ENCODE data around the gene BTBD1. TPM values are rescaled to one million over a fixed set of nuclear protein-coding genes. Genes with fewer than 3 reads are reported as not detected.

The BTBD1 gene
- total and polyA plus RNA-seq, 2 donors: 44.4 to 61.1 TPM

DNA sequence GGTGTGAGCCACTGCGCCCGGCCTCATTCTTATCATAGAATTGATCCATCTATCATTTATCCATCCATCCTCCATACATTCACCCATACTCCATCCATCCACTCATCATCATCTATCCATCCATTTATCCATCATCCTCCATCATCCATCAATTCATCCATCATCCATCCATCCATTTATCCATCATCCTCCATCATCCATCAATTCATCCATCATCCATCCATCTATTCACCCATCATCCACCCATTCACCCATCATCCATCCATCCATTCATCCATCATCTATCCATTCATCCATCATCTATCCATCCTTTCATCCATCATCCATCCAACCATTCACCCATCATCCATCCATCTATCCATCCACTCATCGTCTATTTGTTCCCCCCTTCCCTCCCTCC, 44.1 kb upstream of the BTBD1 start:
- H3K4me3 ChIP-seq (ENCODE audit: low read length in 2 of 2): no peak overlapping the region
- H3K27me3 ChIP-seq (ENCODE audit: control insufficient read depth in 2 of 2, insufficient read depth in 1 of 2, low read length in 1 of 2): peaks cover 25 to 34% of the 10 kb centered on the region in 2 donors
- no peak overlapping the region for H3K27ac ChIP-seq (ENCODE audit: low read depth in 1 of 2, low read length in 1 of 2)
- peaks cover 9% of the 10 kb centered on the region in 2 donors for H3K4me1 ChIP-seq (ENCODE audit: control insufficient read depth in 2 of 2, insufficient read depth in 2 of 2, low read length in 2 of 2)
- no peaks in the 10 kb centered on the region for H3K9me3 ChIP-seq (ENCODE audit: control insufficient read depth in 2 of 2, insufficient read depth in 1 of 2, low read length in 1 of 2)
- 95% methylated on average over 3 of the region's 3 CpGs for WGBS
- H3K36me3 ChIP-seq (ENCODE audit: control insufficient read depth in 2 of 2, insufficient read depth in 2 of 2, low read length in 1 of 2): no peaks in the 10 kb centered on the region
- DNase-seq (ENCODE audit: low read depth in 6 of 9, low spot score in 9 of 9): no peak

DNA sequence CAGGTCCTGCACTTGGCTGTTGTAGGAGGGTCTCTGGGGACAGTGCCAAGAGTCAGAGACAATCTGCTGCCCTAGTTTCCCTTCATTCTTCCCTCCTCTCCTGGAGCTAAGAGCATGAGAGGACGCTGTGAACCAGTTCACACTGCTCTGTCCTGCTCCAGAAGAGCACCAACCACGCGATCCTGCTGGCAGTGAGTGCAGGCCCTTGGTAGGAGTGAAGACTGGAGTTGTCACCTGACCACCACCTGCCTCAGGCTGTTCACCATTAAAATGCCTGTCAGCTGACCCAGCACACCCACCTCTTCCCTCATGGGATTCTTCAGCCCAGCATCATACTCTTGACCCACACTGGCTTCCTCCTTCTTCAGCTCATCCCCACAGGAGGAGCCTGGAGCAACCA, 43.3 kb upstream of the BTBD1 start:
- Histone ChIP-seq H3K4me1 (ENCODE audit: control insufficient read depth in 2 of 2, insufficient read depth in 2 of 2, low read length in 2 of 2) (peaks cover 9% of the 10 kb centered on the region in 2 donors), H3K27me3 (ENCODE audit: control insufficient read depth in 2 of 2, insufficient read depth in 1 of 2, low read length in 1 of 2) (peaks cover 25 to 40% of the 10 kb centered on the region in 2 donors), H3K9me3 (ENCODE audit: control insufficient read depth in 2 of 2, insufficient read depth in 1 of 2, low read length in 1 of 2) (no peaks in the 10 kb centered on the region), H3K4me3 (ENCODE audit: low read length in 2 of 2) (no peak overlapping the region), H3K36me3 (ENCODE audit: control insufficient read depth in 2 of 2, insufficient read depth in 2 of 2, low read length in 1 of 2) (no peaks in the 10 kb centered on the region), H3K27ac (ENCODE audit: low read depth in 1 of 2, low read length in 1 of 2) (no peak overlapping the region)
- no peak for DNase-seq (ENCODE audit: low read depth in 6 of 9, low spot score in 9 of 9)
- WGBS: 97% methylated on average over 3 of the region's 3 CpGs

DNA sequence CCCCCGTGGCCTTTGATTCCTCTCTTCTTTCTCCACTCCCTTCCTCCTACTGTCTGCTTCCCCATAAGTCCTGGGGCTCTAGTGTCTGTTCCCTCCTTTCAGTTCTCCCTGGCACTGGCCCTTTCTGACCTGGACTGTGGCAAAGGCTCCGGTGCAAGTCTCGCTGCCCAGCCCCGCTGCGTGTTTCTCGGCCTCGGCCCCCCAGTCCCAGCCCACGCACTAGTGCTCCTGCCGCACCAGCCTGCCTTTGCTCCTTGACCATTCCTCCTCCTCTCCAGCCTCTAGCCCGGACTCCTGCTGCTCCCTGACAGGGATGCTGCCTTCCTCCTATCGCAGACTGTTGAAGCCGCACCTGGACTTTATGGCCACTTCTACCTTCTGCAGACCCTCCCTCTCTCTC, 42.5 kb upstream of the BTBD1 start:
- Histone ChIP-seq H3K4me1 (ENCODE audit: control insufficient read depth in 2 of 2, insufficient read depth in 2 of 2, low read length in 2 of 2) (peaks cover 9% of the 10 kb centered on the region in 2 donors), H3K4me3 (ENCODE audit: low read length in 2 of 2) (no peak overlapping the region), H3K9me3 (ENCODE audit: control insufficient read depth in 2 of 2, insufficient read depth in 1 of 2, low read length in 1 of 2) (no peaks in the 10 kb centered on the region), H3K36me3 (ENCODE audit: control insufficient read depth in 2 of 2, insufficient read depth in 2 of 2, low read length in 1 of 2) (no peaks in the 10 kb centered on the region), H3K27ac (ENCODE audit: low read depth in 1 of 2, low read length in 1 of 2) (no peak overlapping the region), H3K27me3 (ENCODE audit: control insufficient read depth in 2 of 2, insufficient read depth in 1 of 2, low read length in 1 of 2) (peaks cover 25 to 41% of the 10 kb centered on the region in 2 donors)
- WGBS: 93% methylated on average over 12 of the region's 12 CpGs
- no peak for DNase-seq (ENCODE audit: low read depth in 6 of 9, low spot score in 9 of 9)

DNA sequence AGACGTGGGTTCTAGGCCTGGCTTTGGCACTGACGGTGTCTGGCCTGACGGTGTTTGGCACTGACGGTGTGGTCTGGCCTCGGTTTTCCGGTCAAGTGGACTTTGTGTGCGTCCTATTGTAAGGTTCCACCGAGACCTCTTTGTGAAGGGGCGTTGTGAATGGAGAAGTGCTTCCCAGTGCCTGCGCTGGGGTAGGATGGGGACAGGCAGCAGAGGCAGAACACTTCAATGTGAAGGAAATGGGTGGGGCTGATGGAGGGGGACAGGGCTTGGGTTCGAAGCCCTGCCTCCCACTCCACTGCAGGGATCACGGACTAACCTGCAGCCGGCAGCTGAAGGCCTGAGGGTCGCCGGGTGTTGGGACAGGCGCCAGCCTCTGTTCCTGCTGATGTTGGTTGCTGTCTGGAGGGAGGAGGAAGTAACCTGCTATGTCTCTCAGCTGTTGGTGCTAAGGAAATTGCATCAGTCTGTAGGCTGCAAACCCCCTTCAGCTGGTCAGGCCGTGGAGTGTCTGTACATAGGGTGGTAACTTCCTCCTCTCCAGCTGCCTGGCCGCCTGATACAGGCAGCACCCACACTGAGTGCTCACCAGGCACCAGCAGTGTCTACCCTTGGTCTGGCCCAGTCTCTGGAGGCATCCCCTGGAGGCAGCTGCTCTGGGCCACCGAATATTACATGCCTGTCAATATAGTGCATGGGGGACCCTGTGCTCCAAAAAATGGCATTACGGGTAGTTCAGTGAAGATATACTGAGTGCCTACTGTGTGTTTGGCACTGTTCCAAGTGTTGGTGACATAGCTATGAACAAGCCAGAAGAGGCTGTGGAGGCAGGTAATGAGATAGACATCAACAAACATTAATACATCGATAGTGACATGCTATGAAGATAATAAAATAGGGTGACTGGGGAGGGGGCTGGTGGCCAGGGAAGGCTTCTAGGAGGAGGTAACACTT, 41.5 kb upstream of the BTBD1 start:
- Histone ChIP-seq H3K27me3 (ENCODE audit: control insufficient read depth in 2 of 2, insufficient read depth in 1 of 2, low read length in 1 of 2) (peaks cover 25 to 43% of the 10 kb centered on the region in 2 donors), H3K27ac (ENCODE audit: low read depth in 1 of 2, low read length in 1 of 2) (peak overlapping the region in 1 of 2 donors; percentile 64), H3K4me1 (ENCODE audit: control insufficient read depth in 2 of 2, insufficient read depth in 2 of 2, low read length in 2 of 2) (peaks cover 9% of the 10 kb centered on the region in 2 donors), H3K4me3 (ENCODE audit: low read length in 2 of 2) (peak overlapping the region in 1 of 2 donors; percentile 54), H3K36me3 (ENCODE audit: control insufficient read depth in 2 of 2, insufficient read depth in 2 of 2, low read length in 1 of 2) (no peaks in the 10 kb centered on the region), H3K9me3 (ENCODE audit: control insufficient read depth in 2 of 2, insufficient read depth in 1 of 2, low read length in 1 of 2) (no peaks in the 10 kb centered on the region)
- peak in 2 of 9 donors; percentile 20 to 34 for DNase-seq (ENCODE audit: low read depth in 6 of 9, low spot score in 9 of 9)
- WGBS: 17% methylated on average over 21 of the region's 21 CpGs

DNA sequence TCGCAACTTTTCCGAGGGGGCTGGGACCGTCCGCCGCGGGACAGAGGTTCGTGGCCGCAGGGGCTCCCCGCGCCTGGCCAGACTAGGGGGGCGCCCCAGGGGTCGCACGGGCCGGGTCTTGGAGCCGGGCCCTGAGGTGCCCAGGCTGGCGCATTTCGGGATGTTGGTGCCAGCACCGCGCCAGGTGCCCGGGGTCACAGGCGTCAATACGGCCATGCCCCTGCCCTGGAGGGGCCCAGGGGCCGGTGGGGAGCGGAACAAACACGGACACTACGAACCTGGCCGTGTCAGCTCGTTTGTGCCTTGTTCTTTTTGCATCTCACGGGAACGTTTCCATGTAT, 40.8 kb upstream of the BTBD1 start:
- no peak for DNase-seq (ENCODE audit: low read depth in 6 of 9, low spot score in 9 of 9)
- no peaks in the 10 kb centered on the region for H3K9me3 ChIP-seq (ENCODE audit: control insufficient read depth in 2 of 2, insufficient read depth in 1 of 2, low read length in 1 of 2)
- H3K4me3 ChIP-seq (ENCODE audit: low read length in 2 of 2): peak overlapping the region in 1 of 2 donors; percentile 54
- no peaks in the 10 kb centered on the region for H3K36me3 ChIP-seq (ENCODE audit: control insufficient read depth in 2 of 2, insufficient read depth in 2 of 2, low read length in 1 of 2)
- H3K27me3 ChIP-seq (ENCODE audit: control insufficient read depth in 2 of 2, insufficient read depth in 1 of 2, low read length in 1 of 2): peaks cover 25 to 43% of the 10 kb centered on the region in 2 donors
- H3K27ac ChIP-seq (ENCODE audit: low read depth in 1 of 2, low read length in 1 of 2): peak overlapping the region in 1 of 2 donors; percentile 18
- 6% methylated on average over 30 of the region's 30 CpGs for WGBS
- H3K4me1 ChIP-seq (ENCODE audit: control insufficient read depth in 2 of 2, insufficient read depth in 2 of 2, low read length in 2 of 2): peaks cover 9% of the 10 kb centered on the region in 2 donors

DNA sequence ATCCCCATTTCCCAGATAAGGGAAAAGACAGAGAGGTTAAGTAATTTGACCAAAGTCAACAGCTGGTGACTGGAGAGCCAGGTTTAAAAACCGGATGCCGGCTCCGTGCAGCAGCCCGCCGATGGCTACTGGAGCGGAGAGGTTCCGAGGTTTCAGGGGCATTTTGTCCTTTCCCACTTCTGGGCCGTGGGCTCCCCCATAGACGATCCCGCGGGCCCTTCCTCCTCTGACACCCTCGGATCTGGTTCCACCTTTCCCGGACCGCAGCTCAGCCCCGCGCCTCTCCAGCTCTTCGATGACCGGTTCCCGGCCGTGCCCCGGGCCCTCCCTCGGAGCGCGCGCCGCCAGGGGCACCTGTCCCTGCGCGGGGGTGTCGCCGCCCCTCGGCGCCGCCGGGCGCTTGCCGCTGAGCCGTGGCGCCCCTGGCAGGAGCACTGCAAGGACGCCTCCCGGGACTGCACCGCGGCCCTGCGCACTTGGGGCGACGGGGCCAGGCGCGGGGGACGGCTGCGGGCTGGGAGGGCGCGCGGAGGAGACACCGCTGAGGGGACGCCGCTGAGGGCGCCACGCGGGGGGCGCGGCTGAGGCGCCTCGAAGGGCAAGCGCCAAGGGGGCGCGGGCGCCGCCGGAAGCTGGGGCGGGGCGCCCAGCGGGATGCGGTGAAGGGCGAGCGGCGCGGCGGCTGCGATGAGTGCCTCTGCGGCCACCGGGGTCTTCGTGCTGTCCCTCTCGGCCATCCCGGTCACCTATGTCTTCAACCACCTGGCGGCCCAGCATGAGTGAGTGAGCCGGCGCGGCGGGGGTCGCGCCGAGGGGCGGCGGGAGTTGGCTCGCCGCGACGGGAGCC, 40.2 kb upstream of the BTBD1 start, which contains the start of gene TM6SF1:
Gene TM6SF1, plus strand, starts transcription at position 652 of the 847 bp plus-strand sequence. Its CDS starts 36 bp downstream, at position 688.
- WGBS: 2% methylated on average over 97 of the region's 97 CpGs
- peaks cover 25 to 43% of the 10 kb centered on the region in 2 donors for H3K27me3 ChIP-seq (ENCODE audit: control insufficient read depth in 2 of 2, insufficient read depth in 1 of 2, low read length in 1 of 2)
- no peaks in the 10 kb centered on the region for H3K9me3 ChIP-seq (ENCODE audit: control insufficient read depth in 2 of 2, insufficient read depth in 1 of 2, low read length in 1 of 2)
- H3K4me3 ChIP-seq (ENCODE audit: low read length in 2 of 2): peak within 1 kb of the TSS in 1 of 2 donors; percentile 54
- peak within 1 kb of the TSS in 1 of 2 donors; percentile 64 for H3K27ac ChIP-seq (ENCODE audit: low read depth in 1 of 2, low read length in 1 of 2)
- H3K4me1 ChIP-seq (ENCODE audit: control insufficient read depth in 2 of 2, insufficient read depth in 2 of 2, low read length in 2 of 2): peaks cover 9% of the 10 kb centered on the region in 2 donors
- no peaks in the 10 kb centered on the region for H3K36me3 ChIP-seq (ENCODE audit: control insufficient read depth in 2 of 2, insufficient read depth in 2 of 2, low read length in 1 of 2)
- peak in 3 of 9 donors; percentile 29 to 47 (median 30) for DNase-seq (ENCODE audit: low read depth in 6 of 9, low spot score in 9 of 9)

DNA sequence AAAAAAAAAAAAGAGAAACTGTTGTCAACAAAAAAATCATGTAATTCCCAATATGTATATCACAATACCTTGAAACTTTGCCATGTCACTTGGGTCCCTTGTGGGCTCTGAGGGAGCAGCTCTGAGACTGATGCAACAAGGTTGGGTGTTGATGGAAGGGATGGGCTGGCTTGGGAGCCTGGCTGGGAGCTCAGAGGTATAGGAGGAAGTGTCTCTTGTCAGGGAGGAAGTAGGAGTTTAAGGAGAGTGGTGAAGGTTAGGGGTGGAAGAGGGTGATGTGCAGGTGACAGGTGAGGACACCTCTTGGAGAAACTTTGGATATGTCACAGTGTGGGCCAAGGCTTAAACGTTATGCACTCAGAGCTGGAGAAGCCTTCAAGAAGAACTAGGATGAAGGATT, 38.4 kb upstream of the BTBD1 start:
- 85% methylated on average over 1 of the region's 1 CpG for WGBS
- peaks cover 9% of the 10 kb centered on the region in 2 donors for H3K4me1 ChIP-seq (ENCODE audit: control insufficient read depth in 2 of 2, insufficient read depth in 2 of 2, low read length in 2 of 2)
- no peak overlapping the region for H3K4me3 ChIP-seq (ENCODE audit: low read length in 2 of 2)
- H3K36me3 ChIP-seq (ENCODE audit: control insufficient read depth in 2 of 2, insufficient read depth in 2 of 2, low read length in 1 of 2): no peaks in the 10 kb centered on the region
- no peaks in the 10 kb centered on the region for H3K9me3 ChIP-seq (ENCODE audit: control insufficient read depth in 2 of 2, insufficient read depth in 1 of 2, low read length in 1 of 2)
- H3K27me3 ChIP-seq (ENCODE audit: control insufficient read depth in 2 of 2, insufficient read depth in 1 of 2, low read length in 1 of 2): peaks cover 25 to 42% of the 10 kb centered on the region in 2 donors
- DNase-seq (ENCODE audit: low read depth in 6 of 9, low spot score in 9 of 9): no peak
- H3K27ac ChIP-seq (ENCODE audit: low read depth in 1 of 2, low read length in 1 of 2): no peak overlapping the region

DNA sequence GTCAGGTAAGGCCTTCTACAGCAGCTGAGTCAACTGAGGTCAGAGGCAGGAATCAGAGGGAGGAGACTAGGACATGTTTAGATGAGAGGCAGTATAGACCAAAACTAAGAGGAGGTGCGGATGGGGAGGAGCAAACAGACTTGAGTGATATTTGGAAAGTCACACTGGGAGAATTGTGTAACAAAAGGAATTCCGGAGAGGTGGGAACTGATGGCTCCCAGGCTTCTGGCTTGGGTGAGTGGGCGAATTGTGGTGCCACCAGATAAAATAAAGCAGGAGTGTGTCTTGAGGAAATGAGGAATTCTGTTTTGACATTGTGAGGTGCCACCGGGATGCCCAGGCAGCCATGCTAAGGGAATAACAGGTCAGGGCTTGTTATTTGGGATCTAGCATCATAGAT, 37.1 kb upstream of the BTBD1 start:
- DNase-seq (ENCODE audit: low read depth in 6 of 9, low spot score in 9 of 9): no peak
- Histone ChIP-seq H3K27ac (ENCODE audit: low read depth in 1 of 2, low read length in 1 of 2) (no peak overlapping the region), H3K9me3 (ENCODE audit: control insufficient read depth in 2 of 2, insufficient read depth in 1 of 2, low read length in 1 of 2) (no peaks in the 10 kb centered on the region), H3K4me3 (ENCODE audit: low read length in 2 of 2) (no peak overlapping the region), H3K27me3 (ENCODE audit: control insufficient read depth in 2 of 2, insufficient read depth in 1 of 2, low read length in 1 of 2) (peaks cover 23 to 34% of the 10 kb centered on the region in 2 donors), H3K36me3 (ENCODE audit: control insufficient read depth in 2 of 2, insufficient read depth in 2 of 2, low read length in 1 of 2) (no peaks in the 10 kb centered on the region), H3K4me1 (ENCODE audit: control insufficient read depth in 2 of 2, insufficient read depth in 2 of 2, low read length in 2 of 2) (peaks cover 9% of the 10 kb centered on the region in 2 donors)
- WGBS: 97% methylated on average over 4 of the region's 4 CpGs
